HS-5 (cell line): Measurements from ENCODE around the gene TBC1D22A.
"Not testable (repeated sequence)": the region's sequence is repeated elsewhere in the genome, so short reads cannot be mapped to it uniquely, and the experiment has no call there.

Source experiments
- DNase-seq: peaks from one replicate; pipeline ENCODE4 v3.0.0-alpha.2; 2012; ENCODE audit warnings: low read depth

TBC1D22A gene

DNA sequence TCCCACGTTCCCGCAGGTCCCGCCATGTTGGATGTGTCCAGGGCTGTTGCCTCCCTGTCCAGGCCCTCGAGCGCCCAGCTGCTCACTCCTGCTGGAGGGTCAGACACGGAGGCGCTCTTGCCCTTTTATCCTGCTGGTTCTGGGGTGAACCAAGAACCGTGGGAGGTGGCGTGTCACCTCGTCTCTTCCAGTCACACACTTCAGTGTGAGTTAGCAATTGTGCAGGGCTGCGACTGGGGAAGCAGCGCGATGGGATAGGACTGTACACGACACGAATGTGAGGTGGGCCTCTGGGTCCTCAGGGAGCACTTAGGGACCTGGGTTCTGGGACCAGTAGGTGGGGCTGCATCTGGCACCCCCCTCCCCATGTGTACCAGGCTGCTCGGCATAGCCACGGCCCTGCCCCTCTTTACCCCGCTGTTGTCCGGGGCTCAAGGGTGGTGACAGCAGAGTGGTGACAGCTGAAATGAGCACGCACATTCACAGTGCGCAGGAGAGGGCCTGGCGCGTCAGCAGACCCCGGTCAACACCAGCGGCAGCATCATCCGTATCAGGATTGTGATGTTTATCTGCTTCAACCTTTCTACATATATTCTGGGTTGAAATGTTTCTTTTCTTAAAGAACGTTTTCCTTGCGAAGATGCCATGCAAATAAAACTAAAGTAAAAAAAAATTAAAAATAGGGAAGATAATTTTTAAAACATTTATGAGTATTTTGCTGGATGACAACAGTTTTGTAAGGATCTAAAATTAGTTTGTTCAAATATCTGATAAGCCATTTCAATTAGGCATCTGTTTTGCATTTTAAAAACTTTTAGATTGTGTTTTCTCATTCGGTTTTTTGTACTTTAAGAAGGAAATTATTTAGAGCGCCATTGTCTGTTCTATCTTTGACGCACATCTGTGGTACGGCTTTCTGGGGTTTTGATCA is 210.7 kb downstream of the TBC1D22A start:
- no peak for DNase-seq

DNA sequence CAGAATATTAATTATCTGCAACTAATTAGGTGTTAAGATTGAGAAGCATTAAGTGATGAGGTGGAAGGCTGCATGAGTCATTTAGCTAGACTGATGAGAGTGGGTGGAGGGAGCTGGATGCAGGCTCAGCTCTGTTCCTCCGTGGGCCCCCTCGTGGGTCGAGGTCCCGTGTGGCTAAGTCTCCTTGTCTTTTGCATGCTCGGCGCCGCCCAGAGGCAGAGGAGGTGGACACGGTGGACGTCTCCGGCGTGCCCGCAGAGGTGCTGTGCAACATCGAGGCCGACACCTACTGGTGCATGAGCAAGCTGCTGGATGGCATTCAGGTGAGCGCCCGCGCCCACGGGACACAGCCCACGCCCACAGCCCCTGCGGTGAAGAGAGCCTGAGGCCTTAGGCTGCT is 211.6 kb downstream of the TBC1D22A start:
- DNase-seq: no peak

DNA sequence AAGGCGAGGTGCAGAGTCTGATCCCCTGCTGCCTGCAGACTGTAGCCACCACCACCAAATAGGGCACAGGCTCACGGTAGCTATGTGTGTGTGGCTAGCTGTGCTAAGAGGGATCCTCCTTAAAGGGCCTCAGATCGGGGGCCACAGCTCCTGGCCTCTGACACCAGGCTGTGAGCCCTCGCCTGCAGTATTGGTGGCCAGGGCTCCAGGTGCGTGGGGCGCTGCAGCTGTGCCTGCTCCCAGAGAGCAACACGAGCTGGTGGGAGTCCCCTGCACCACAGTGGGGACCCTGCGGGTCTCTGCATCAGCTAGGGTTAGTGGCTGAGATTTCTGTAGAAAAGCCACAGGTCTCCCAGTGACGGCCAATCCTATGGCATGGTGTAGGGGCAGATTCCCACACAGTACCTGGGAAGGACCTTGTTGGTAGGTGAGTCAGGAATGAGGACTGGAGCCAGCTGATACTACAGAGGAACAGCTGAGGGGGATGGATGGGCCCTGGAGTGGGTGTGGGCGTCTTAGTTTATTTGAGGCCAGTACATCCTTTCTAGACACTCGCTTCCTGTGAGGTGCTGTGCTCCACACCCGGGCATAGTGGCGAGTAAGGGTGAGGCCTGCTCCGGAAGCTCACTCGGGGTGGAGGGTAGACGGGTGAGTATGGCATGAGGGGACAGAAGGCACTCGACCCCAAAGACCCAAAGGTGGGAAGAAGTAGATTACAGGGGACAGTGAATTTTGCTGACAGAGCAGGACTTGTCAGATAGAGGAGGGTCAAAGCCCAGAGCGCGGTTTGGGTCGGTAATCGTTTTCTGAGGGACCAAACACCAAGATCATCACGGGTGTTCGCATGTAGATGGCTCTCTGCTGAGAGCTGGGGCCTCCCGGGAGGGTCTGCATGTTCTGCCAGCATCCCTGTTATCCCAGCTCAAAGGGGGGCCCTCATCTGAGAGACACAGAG is 212.5 kb downstream of the TBC1D22A start:
- no peak for DNase-seq

DNA sequence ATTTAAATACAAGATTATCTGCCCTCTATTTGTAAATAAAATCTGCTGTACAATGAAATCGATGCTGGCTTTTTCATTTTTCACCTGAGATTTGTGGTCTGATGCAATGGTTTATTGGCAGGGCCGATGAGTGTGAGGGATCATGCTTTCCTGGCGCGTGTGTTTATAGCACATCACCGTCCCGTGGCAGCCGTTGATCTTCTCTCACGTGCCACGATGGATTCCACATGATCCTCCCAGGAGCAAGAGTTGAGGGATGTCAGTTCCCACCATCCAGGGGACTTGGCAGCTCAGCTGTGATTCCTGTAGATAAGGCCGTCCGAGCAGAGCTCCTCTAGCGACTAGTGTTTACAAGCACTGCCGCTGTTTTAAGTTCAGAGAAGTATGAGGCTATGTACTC is 213.7 kb downstream of the TBC1D22A start:
- DNase-seq: no peak

DNA sequence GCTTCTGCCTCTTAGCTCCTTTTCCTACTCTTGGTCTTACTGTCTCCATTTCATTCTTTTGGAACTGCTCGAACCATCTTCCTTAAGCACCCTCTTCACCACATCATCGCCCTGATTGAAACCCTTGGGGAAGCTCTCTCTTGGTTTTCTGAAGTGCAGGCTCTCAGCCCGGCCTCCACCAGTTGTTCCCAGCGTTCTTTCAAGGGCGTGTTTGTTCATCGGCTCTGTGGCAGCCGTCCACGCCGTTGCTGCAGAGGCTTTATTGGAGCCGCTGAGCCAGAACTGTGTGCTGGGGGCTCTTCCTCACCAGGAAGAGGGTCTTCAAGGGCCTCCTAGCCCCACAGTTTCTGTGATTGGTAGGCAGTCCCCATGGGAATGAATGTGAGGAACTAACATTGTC is 214.1 kb downstream of the TBC1D22A start:
- DNase-seq: no peak

DNA sequence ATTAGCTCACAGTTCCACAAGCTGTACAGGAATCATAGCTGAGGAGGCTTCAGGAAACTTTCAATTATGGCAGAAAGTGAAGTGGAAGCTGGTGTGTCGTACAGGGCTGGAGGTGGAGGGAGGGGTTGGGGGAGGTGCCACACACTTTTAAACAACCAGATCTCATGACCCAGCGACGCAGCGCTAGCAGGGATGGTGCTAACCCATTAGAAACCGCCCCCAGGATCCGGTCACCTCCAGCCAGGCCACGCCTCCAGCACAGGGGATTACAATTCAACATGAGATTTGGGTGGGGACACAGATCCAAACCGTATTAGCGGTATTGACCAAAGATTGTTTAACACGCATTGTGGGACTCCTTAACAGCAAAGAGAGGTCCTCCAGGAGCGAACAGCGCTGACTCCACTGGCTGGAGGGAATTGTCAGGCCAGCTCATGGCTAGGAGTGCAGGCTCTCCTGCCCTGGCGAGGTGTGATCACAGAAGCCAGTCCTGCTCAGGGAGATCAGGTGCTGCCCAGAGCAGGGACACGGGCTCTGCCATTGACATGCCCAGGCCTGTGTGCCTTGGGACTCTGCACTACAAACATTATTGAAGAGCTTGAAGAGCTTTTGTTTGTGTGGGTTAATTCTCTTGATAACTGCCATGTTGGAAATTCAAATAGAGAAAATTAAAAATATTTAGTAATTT is 215.3 kb downstream of the TBC1D22A start:
- DNase-seq: no peak

DNA sequence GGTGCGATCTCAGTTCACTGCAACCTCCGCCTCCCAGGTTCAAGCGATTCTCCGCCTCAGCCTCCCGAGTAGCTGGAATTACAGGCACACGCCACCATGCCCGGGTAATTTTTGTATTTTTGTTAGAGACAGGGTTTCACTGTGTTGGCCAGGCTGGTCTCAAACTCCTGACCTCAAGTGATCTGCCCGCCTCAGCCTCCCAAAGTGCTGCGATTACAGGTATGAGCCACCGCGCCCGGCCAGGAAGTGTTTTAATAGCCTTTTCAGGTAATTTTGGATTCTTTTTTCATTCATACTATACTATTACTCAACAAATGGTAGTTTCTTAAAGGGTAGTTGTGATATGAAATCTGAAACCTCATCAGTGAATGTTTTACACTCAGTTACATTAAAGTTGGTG is 216.2 kb downstream of the TBC1D22A start:
- not testable (repeated sequence) for DNase-seq

DNA sequence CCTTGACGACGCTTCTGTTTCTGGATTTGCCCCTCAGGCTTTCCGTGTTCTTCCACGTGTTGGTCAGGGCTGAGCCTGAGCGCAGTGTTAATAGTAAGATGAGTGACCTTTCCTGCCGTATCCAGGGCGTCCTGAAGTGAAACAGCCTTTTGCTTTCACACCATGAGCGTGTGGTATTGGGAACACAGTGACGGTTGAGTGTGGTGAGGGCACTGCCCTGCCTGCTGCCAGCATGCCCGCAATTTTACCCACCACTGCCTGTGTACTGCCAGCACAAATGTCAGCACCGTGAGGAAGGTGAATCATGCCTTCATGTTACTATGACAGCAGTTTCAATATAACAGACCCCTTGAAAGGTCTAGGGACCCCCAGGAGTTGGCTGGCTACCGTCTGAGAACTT is 217.1 kb downstream of the TBC1D22A start:
- no peak for DNase-seq

DNA sequence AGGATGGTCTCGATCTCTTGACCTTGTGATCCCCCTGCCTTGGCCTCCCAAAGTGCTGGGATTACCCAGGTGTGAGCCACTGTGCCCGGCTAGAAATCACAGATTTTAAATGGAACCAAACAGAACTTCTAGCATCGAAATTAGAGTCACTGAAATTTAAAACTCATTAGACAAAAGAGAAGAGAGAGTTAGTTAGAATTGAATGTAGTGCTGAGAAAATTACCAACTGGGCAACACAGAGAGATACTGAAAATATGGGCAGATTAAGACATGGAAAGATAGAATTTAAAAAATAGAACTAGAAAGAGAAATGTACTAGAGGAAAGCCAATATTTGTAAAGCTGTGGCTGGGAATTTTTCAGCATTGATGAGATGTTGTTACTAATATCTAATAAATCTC is 217.9 kb downstream of the TBC1D22A start:
- DNase-seq: no peak

DNA sequence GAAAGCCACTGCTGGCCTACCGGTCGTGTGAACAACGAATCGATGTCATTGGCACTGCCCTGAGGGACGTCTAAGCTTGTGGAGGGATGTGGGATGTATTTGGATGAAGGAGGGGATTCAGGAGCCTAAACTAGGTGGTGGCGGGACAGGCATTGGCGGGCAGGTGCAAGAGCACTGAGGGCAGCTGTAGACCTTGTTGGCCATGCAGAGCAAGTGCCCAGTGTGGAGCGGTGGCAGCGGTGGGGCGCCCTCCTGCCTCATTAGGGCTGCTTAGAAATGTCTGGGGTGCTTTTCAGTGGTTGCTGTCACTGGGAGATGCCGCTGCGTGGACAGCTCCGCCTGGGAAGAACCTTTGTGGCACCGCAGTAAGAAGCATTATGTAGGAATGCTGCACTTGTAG is 220.2 kb downstream of the TBC1D22A start:
- no peak for DNase-seq

DNA sequence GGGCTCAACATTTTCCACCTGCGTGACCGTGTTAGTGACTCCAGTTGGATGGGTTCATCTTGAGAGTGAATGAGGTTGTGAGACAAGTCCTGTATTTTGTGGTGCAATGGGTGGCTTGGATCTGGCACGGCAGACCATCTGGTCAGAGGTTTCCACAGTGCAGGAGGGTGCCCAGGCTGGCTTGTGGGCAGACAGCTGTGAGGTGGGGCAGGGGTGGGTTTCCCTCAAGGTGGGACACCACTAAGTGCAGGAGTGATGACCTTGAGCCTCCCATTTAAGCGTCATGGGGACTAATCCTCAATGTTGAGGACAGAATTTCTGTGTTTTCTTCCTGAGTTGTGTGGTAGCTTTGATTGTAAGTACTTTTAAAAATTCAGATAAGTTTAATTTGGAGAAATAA is 220.6 kb downstream of the TBC1D22A start:
- DNase-seq: no peak

DNA sequence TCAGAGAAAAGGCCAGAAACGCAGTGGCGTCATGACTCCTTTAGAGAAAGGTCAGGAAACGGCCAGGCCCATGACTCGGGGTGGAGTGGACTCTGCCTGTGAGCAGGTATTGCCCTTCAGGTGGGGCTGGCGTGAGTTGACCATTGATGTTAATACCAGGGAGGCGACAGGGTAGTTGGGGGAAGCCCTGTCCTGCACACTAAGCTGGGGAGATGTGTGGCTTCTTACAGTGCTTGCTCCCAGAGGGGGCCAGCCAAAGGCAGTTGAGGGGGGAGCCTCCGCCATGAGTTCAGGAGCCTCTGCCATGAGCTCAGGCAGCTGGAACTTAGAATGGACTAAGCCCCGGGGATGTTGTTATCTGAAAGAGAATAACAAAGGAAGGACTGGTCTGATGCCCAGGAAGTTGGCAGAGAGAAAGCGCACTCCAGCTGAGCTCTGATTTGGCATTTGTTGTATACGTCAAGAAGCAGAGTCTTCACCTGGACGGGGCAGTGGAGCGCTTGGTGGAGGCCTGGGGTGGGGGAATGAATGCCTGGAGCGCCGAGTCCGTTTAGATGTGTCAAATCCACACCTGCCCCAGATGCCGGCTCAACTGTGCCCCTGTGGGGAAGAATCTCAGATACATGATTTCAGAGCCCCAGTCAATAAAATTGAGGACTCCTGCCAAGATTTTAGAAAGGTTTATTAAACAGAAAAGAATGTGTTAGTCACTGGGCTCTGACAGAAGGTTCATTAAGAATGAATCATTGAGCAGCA is 222.5 kb downstream of the TBC1D22A start:
- peak; percentile 67 for DNase-seq

DNA sequence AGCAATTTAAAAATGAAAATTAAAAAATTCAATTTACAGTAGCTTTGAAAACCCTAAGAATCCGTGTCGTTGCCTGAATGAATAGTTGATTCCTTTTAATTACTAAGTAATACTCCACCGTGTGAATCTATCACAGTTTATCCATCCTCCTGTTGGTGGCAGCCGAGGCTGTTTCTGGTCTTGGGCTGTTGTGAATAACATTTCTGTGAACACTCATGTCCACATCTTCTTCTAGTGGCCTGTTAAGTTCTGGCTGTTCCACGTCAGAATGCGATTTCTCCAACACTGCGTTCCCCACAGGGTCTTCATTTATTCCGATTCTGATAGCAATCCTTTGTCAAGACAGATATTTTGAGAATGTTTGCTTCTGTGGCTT is 223.0 kb downstream of the TBC1D22A start:
- no peak for DNase-seq

DNA sequence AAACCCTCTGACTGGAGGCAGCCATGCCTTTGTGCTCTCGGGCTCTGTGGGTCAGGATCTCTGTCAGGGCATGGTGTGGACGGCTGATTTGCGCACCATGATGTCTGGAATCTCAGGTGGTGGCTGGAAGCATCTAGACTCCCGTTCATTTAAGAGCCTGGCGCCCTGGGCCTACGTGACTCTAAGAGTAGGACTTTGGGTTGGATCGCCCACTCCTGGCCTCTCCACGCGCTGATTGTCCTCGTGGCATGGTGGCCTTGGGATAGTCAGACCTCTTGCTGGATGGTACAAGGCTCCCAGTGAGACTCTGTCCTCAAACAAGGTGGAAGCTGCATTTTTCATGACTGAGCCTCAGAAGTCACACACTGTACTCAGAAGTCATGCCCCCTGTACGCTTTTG is 224.3 kb downstream of the TBC1D22A start:
- DNase-seq: no peak

DNA sequence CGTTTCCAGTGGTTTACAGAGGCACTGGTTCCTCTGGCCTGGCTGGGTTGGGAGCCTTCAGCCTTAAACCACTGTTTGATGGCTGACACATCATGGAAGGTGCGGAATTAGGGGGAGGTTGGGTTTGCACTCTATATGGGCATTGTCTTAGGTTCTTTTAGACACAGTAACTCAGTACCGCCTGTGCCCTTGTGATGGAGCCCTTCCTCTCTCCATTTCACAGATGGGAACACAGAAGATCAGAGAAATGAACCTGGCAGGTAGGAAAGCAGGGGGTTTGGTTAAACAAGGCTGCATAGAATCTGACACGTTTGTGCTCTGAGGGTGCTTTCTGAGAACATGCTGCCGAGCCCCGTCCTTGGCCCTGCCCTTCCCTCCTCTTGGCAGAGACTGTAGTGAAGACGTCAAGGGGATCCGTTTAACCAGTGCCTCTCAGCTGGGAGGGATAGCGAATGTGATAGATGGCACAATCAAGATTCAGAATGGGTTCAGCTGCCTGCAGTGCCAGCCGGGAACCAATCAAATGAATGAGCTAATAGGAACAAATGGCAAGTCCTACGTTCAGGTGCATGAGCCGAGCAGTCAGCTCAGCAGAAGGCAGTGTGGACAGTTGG is 228.6 kb downstream of the TBC1D22A start:
- no peak for DNase-seq

DNA sequence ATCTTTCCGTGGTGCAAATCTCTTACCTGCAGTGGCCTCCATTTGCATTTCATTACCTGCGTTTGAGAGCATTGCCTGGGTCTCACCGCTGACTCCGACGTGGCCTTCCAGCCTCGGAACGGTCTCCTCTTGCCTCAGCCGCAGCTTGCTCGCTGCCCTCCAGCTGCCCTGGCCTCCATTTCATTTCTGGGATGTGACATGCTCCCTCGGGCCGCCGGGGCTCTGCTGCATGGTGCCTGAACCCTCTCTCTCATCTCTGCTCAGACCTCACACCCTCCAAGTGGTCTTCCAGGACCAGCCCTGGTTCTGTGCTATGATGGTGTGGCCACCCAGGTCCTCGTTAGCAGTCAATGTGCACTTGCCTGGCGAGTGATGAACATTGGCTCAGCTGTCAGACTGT is 229.2 kb downstream of the TBC1D22A start:
- no peak for DNase-seq

DNA sequence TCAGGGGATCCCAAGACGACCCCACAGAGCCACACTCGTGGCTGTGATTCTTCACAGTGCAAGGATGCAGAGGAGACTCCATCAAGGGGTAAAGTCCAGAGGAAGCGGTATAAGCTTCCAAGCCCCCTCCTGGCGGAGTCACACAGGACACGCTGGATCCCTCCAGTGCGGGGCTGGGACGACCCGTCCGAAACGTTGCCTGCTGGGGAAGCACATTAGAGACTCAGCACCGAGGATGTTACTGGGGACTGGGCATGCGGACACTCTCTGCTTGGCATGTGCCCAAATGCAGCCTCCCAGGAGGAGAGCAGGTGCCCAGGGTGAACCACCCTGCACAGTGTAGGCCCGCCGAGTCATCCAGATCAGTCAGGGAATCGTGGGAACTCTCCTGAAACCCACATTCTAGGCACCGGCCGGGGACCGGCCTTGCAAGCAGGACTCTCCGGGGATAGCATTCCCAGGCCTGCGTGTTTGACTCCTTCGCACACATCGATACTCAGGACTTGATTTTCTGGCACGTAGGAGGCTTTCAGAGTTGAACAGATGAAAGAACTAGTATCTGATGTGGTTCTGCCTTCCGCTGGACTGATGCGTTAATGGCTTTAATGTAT is 229.8 kb downstream of the TBC1D22A start:
- DNase-seq: no peak

DNA sequence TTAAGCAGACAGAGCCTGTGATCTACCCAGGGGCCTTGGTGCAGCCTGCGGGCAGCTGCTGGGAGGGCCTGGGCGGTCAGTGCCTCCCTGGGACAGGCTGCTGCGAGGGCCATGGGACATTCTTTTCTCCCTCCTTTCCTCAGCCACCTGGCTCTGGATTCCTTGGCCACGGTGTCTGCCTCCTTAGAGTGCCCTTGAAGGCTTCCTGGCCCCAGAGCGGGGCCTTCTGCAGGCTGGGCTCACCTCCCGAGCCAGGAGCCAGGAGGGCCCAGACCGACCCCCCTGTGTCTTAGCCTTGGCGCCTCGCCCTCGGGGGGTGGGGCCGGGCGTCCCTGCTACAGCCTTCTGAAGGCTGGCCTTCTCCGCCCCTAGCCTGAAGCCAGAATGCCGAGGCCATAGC is 231.2 kb downstream of the TBC1D22A start:
- no peak for DNase-seq

DNA sequence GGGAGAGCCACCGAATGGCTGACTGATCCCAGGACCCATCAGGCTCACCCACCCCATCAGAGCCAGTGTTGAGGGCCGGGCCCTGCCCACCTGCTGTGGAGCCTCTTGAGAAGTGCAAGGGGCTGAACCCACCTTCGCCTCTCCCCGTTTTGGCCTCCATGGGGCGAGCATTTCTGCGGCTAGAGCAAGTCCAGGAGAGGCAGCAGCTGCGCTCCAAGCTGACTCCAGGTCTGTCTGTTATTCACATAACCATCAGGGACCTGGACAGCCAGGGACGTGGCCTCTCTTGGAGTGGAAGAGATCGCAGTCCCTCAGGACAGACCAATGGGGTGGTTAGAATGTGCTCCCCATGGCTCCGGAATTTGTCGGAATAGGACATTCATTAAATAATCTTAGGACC is 231.8 kb downstream of the TBC1D22A start:
- no peak for DNase-seq

DNA sequence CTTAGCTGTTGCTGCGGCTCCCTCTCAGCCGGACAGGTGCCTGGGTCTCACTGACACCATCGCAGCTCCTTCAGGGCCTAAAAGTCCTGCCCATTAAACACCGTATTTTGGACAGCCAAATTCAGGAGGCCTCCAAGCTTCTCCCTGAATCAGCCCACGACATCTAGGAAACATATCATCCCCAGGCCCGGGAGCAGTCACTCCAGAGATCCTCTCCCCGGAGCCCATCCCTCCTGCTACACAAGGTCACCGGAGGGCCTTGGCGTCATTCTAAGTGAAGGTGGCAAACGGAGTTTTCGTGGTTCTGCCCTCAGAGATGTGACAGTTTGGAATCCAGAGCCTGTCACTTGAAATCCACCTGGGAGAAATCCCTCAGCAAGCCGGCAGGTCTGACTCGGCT is 232.5 kb downstream of the TBC1D22A start:
- DNase-seq: no peak
